Measurements from ENCODE around the gene KIDINS220. TPM values are rescaled to one million over a fixed set of nuclear protein-coding genes. Genes with fewer than 3 reads are reported as not detected.

Gene KIDINS220
- total RNA-seq, 1 donor from 2014 or later = 49.9 TPM

Other genes with a start within 250 kb of the KIDINS220 start
- 15.9 and 34.0 TPM in 2 replicates for gene ID2, start 155.6 kb downstream of the KIDINS220 start, total RNA-seq
- gene MBOAT2, start 166.1 kb upstream of the KIDINS220 start, total RNA-seq = 17.4 and 30.5 TPM in 2 replicates